Endothelial cell of umbilical vein (primary cell): ENCODE measurements around the gene SLC7A7. TPM values are rescaled to one million over a fixed set of nuclear protein-coding genes. Genes with fewer than 3 reads are reported as not detected.
"Not testable (repeated sequence)": the region's sequence is repeated elsewhere in the genome, so short reads cannot be mapped to it uniquely, and the experiment has no call there.

ENCODE experiments used
- BruUV-seq: library from RNA; stranded (reverse); fragments of 400-500 nt; replicated peaks from 2 replicates; lab custom pipeline; 2021; lab: Mats Ljungman, UMichigan
- CTCF ChIA-PET: fragments of 300-600, 350-600 bp; sonication (Branson Sonifier 250); formaldehyde crosslinking; loops from one replicate; lab custom pipeline; 2021; ENCODE audit warnings: antibody characterized with exemption, inconsistent platforms; lab: Charles Lee
- POLR2A ChIA-PET: fragments of 300-600, 350-600 bp; sonication (Branson Sonifier 250); formaldehyde crosslinking; loops from one replicate; lab custom pipeline; 2021; ENCODE audit warnings: antibody characterized with exemption, inconsistent platforms; lab: Charles Lee
- DNase-seq: peaks from one replicate; pipeline ENCODE4 v3.0.0-alpha.2; 2011; ENCODE audit warnings: low read depth, low spot score
- FAIRE-seq: peaks from 2 replicates; lab custom pipeline; 2011; peaks lifted over from hg19 to GRCh38; lab: Jason Lieb, UNC
- H2AFZ ChIP-seq: 2 replicates; pipeline ENCODE4 v1.6.0; 2012; ENCODE audit warnings: low read depth, low read length, control low read depth, inconsistent platforms
- H3K27ac ChIP-seq: 2 replicates; pipeline ENCODE4 v1.5.1; 2011; ENCODE audit warnings: low read depth, mild to moderate bottlenecking, control low read depth, low read length, moderate library complexity; ENCODE audit not compliant: insufficient read depth
- H3K27me3 ChIP-seq, 2 experiments: 2 replicates each; pipeline versions ENCODE4 v1.6.0 to v1.6.1; 2011; ENCODE audit warnings: low read length in 2 of 2, mixed read lengths in 1 of 2; ENCODE audit not compliant: control insufficient read depth in 2 of 2, insufficient read depth in 2 of 2
- H3K36me3 ChIP-seq, 2 experiments: 2 replicates in 1 of 2; 3 replicates in 1 of 2; pipeline ENCODE4 v1.5.1; 2011; ENCODE audit warnings: low read length in 2 of 2, mild to moderate bottlenecking in 1 of 2, moderate library complexity in 1 of 2; ENCODE audit not compliant: control insufficient read depth in 2 of 2, insufficient read depth in 2 of 2; ENCODE audit errors: extremely low read depth in 1 of 2
- H3K4me1 ChIP-seq: 3 replicates; pipeline ENCODE4 v1.5.1; 2011; ENCODE audit warnings: mild to moderate bottlenecking, low read length; ENCODE audit not compliant: control insufficient read depth, insufficient read depth; ENCODE audit errors: extremely low read depth
- H3K4me2 ChIP-seq: 2 replicates; pipeline ENCODE4 v1.6.1; 2011; ENCODE audit warnings: low read length, control low read depth, mixed read lengths; ENCODE audit not compliant: insufficient read depth
- H3K4me3 ChIP-seq, 3 experiments: fragments of 200-600 bp in 1 of 3; sonication (generic), shearing (Covaris generic) in 1 of 3; replicated peaks in 1 of 3; 2 replicates each; pipeline ENCODE4 v1.5.1; 2011 to 2016; ENCODE audit warnings: control low read depth in 3 of 3, low read length in 3 of 3, mild to moderate bottlenecking in 2 of 3, inconsistent platforms in 1 of 3, low read depth in 1 of 3, moderate library complexity in 1 of 3; ENCODE audit not compliant: insufficient read depth in 1 of 3
- H3K79me2 ChIP-seq: 2 replicates; pipeline ENCODE4 v1.6.0; 2012; ENCODE audit warnings: low read length, inconsistent platforms; ENCODE audit not compliant: control insufficient read depth, insufficient read depth
- H3K9ac ChIP-seq: replicated peaks from 2 replicates; pipeline ENCODE3; 2011; ENCODE audit warnings: low read length, control low read depth; ENCODE audit not compliant: insufficient read depth; ENCODE audit errors: extremely low read depth
- H3K9me1 ChIP-seq: replicated peaks from 3 replicates; pipeline ENCODE4 v1.6.0; 2011; ENCODE audit warnings: mild to moderate bottlenecking, low read length; ENCODE audit not compliant: control insufficient read depth, insufficient read depth; ENCODE audit errors: extremely low read depth
- H3K9me3 ChIP-seq: replicated peaks from 2 replicates; pipeline ENCODE4 v1.5.1; 2012; ENCODE audit warnings: low read length, inconsistent platforms; ENCODE audit not compliant: control insufficient read depth, insufficient read depth
- H4K20me1 ChIP-seq: replicated peaks from 2 replicates; pipeline ENCODE3; 2011; ENCODE audit warnings: mild to moderate bottlenecking, low read length; ENCODE audit not compliant: control insufficient read depth, insufficient read depth; ENCODE audit errors: extremely low read depth
- EZH2 ChIP-seq: IDR thresholded peaks from 2 replicates; pipeline ENCODE4 v1.6.1; 2012; ENCODE audit warnings: borderline replicate concordance, low read depth, mild to moderate bottlenecking, moderate library complexity, low read length, inconsistent platforms; ENCODE audit not compliant: severe bottlenecking
- FOS ChIP-seq: IDR thresholded peaks from 2 replicates; pipeline ENCODE4 v1.6.1; 2011; ENCODE audit warnings: mild to moderate bottlenecking, low read length, moderate library complexity, borderline replicate concordance; ENCODE audit not compliant: insufficient read depth
- GATA2 ChIP-seq: IDR thresholded peaks from 2 replicates; pipeline ENCODE4 v1.7.0; 2011; ENCODE audit warnings: low read depth, mild to moderate bottlenecking, moderate library complexity, mixed read lengths, low read length; ENCODE audit not compliant: insufficient read length, insufficient read depth
- JUN ChIP-seq: IDR thresholded peaks from 2 replicates; pipeline ENCODE4 v1.6.1; 2011; ENCODE audit warnings: borderline replicate concordance, low read depth; ENCODE audit not compliant: insufficient read length, insufficient read depth
- MYC ChIP-seq: IDR thresholded peaks from one replicate; pipeline ENCODE4 v1.6.1; 2011; ENCODE audit warnings: mild to moderate bottlenecking, low read depth, low read length
- POLR2A ChIP-seq: IDR thresholded peaks from 2 replicates; pipeline ENCODE4 v1.6.1; 2012; ENCODE audit warnings: low read depth, mild to moderate bottlenecking, control low read depth, low read length
- POLR2AphosphoS5 ChIP-seq: IDR thresholded peaks from 2 replicates; pipeline ENCODE4 v1.6.1; 2012; ENCODE audit warnings: low read depth, mild to moderate bottlenecking, control low read depth, low read length, moderate library complexity; ENCODE audit not compliant: insufficient read depth
- dilution Hi-C: fragments of 300-500 bp; cut with MboI; formaldehyde crosslinking; loops from one replicate; pipeline ENCODE4 v1.15.0; 2019; ENCODE audit warnings: low sequenced_read_pairs; ENCODE audit not compliant: extremely low pct_ligation_motif_present
- intact Hi-C: fragments of 100-400 bp; cut with micrococcal nuclease; formaldehyde crosslinking; loops from one replicate; pipeline ENCODE4 v1.10.0; 2022
- polyA plus RNA-seq, 4 experiments: library from polyadenylated mRNA; depleted of rRNA in 3 of 4; stranded (reverse) in 3 of 4; unstranded in 1 of 4; fragments of >200 nt; gene quantifications; 2 replicates each; pipeline versions ENCODE4 v1.2.1 to v1.2.3, GENCODE V29; 2011 to 2012; ENCODE audit warnings: missing spikeins in 1 of 4
- total RNA-seq: library from RNA; stranded (reverse); gene quantifications from 2 replicates; pipeline ENCODE4 v1.2.3, GENCODE V29; 2021
- TF ChIP-seq, protein P1 (sequence below): IDR thresholded peaks from 2 replicates; pipeline ENCODE4 v1.6.1; 2011; ENCODE audit not compliant: insufficient read depth, insufficient read length
- TF ChIP-seq, protein P2 (sequence below), 2 donors: IDR thresholded peaks; 1 replicate in 1 of 2; 2 replicates in 1 of 2; pipeline ENCODE4 v1.5.1; 2011; ENCODE audit warnings: low read length in 2 of 2, mild to moderate bottlenecking in 2 of 2, moderate library complexity in 2 of 2, control low read depth in 1 of 2, inconsistent platforms in 1 of 2, low read depth in 1 of 2; ENCODE audit not compliant: insufficient read depth in 1 of 2; ENCODE audit errors: extremely low read depth in 1 of 2

Gene SLC7A7
- total and polyA plus RNA-seq, 2 donors (not counting 3 experiments of a cell fraction or from before 2014, with no cell fraction given): 22.5 to 94.0 TPM

DNA sequence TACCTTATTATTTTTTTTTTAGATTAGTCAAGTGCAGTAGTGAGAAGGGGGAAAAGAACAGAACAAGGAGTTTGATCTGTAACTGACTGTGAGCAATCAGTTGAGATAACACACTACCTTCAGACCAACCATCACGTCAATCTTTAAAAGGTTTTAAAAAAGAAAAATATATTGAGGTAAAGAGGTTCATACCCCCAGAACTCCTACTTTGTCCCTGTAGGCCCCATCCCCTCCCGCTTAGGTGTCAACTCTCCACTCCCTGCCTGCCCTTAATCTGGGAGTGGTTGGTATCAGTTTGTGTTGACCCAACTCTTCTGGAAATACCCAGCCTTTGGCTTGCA, 37.3 kb upstream of the SLC7A7 start:
- Histone ChIP-seq H3K27ac (peak overlapping the region; percentile 98), H4K20me1 (no peaks in the 10 kb centered on the region), H3K9me1 (no peaks in the 10 kb centered on the region), H3K79me2 (no peaks in the 10 kb centered on the region), H3K4me1 (peaks cover 55% of the 10 kb centered on the region), H3K4me2 (no peak overlapping the region), H3K27me3 (no peaks in the 10 kb centered on the region), H3K4me3 (no peak overlapping the region), H3K9ac (peak overlapping the region; percentile 84), H2AFZ (no peak overlapping the region), H3K36me3 (no peaks in the 10 kb centered on the region), H3K9me3 (no peaks in the 10 kb centered on the region)
- DNase-seq (no peak), FAIRE-seq (no peak)
- TF ChIP-seq FOS: no peak
- TF ChIP-seq, protein P1, sequence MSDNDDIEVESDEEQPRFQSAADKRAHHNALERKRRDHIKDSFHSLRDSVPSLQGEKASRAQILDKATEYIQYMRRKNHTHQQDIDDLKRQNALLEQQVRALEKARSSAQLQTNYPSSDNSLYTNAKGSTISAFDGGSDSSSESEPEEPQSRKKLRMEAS: no peak
- no peak for TF ChIP-seq EZH2
- no peak for TF ChIP-seq JUN
- no peak for TF ChIP-seq GATA2
- no peak for TF ChIP-seq POLR2AphosphoS5
- TF ChIP-seq POLR2A: no peak
- TF ChIP-seq MYC: no peak
- TF ChIP-seq, protein P2, sequence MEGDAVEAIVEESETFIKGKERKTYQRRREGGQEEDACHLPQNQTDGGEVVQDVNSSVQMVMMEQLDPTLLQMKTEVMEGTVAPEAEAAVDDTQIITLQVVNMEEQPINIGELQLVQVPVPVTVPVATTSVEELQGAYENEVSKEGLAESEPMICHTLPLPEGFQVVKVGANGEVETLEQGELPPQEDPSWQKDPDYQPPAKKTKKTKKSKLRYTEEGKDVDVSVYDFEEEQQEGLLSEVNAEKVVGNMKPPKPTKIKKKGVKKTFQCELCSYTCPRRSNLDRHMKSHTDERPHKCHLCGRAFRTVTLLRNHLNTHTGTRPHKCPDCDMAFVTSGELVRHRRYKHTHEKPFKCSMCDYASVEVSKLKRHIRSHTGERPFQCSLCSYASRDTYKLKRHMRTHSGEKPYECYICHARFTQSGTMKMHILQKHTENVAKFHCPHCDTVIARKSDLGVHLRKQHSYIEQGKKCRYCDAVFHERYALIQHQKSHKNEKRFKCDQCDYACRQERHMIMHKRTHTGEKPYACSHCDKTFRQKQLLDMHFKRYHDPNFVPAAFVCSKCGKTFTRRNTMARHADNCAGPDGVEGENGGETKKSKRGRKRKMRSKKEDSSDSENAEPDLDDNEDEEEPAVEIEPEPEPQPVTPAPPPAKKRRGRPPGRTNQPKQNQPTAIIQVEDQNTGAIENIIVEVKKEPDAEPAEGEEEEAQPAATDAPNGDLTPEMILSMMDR (IDR thresholded peaks at IDR 0.05; ENCODE audit: extremely low read depth in 1 of 2, insufficient read depth in 1 of 2, low read depth in 1 of 2, low read length in 2 of 2): no peak
- dilution Hi-C loops (no loop called here), intact Hi-C loops (loop anchor here (2.0 to 10.0 kb wide), 2 partner anchors 86 to 378 kb away; partner anchors contain the start of gene OXA1L)
- POLR2A ChIA-PET: interaction anchor here (1.0 kb wide), 1 partner anchor 30 kb away, joined by 5 read pairs; no protein-coding TSS in a partner anchor
- BruUV-seq: no TSS peak
- CTCF ChIA-PET: interaction anchor here (0.7 to 10.2 kb wide), 27 partner anchors 10 to 463 kb away, joined by 3 to 313 read pairs (median 4); partner anchors contain the start of genes LRP10, MMP14, MRPL52 and OXA1L

DNA sequence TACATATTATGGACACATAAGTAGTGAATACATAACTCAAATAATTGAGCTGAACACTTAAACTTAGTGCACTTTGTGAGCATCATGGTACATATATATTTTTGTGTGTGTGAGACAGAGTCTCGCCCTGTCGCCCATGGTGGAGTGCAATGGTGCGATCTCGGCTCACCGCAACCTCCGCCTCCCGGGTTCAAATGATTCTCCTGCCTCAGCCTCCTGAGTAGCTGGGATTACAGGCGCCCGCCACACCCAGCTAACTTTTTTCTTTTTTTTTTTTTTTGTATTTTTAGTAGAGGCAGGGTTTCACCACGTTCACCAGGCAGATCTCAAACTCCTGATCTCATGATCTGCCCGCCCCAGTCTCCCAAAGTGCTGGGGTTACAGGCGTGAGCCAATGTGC, 36.9 kb upstream of the SLC7A7 start:
- H3K9me1 ChIP-seq, dilution Hi-C loops, H3K27me3 ChIP-seq, H4K20me1 ChIP-seq, H3K4me3 ChIP-seq, H2AFZ ChIP-seq, DNase-seq, BruUV-seq, H3K36me3 ChIP-seq, H3K9me3 ChIP-seq, H3K79me2 ChIP-seq, FAIRE-seq: not testable (repeated sequence)
- peak overlapping the region; percentile 84 for H3K9ac ChIP-seq
- CTCF ChIA-PET: interaction anchor here (0.7 to 10.2 kb wide), 27 partner anchors 9 to 463 kb away, joined by 3 to 313 read pairs (median 4); partner anchors contain the start of genes DAD1, LRP10, MMP14 and MRPL52
- intact Hi-C loops: loop anchor here (2.0 to 10.0 kb wide), 2 partner anchors 85 to 377 kb away; partner anchors contain the start of gene OXA1L
- POLR2A ChIA-PET: interaction anchor here (1.0 to 1.7 kb wide), 2 partner anchors 29 kb away, joined by 5 to 15 read pairs; no protein-coding TSS in a partner anchor
- H3K27ac ChIP-seq: peak overlapping the region; percentile 98
- H3K4me1 ChIP-seq: peaks cover 56% of the 10 kb centered on the region
- peak overlapping the region; percentile 37 for H3K4me2 ChIP-seq
